ENCODE results near the gene ADAMTSL5. TPM values are rescaled to one million over a fixed set of nuclear protein-coding genes. Genes with fewer than 3 reads are reported as not detected.

The ADAMTSL5 gene
- total RNA-seq, 2 donors from 2014 or later: 3.0 to 3.9 TPM

DNA sequence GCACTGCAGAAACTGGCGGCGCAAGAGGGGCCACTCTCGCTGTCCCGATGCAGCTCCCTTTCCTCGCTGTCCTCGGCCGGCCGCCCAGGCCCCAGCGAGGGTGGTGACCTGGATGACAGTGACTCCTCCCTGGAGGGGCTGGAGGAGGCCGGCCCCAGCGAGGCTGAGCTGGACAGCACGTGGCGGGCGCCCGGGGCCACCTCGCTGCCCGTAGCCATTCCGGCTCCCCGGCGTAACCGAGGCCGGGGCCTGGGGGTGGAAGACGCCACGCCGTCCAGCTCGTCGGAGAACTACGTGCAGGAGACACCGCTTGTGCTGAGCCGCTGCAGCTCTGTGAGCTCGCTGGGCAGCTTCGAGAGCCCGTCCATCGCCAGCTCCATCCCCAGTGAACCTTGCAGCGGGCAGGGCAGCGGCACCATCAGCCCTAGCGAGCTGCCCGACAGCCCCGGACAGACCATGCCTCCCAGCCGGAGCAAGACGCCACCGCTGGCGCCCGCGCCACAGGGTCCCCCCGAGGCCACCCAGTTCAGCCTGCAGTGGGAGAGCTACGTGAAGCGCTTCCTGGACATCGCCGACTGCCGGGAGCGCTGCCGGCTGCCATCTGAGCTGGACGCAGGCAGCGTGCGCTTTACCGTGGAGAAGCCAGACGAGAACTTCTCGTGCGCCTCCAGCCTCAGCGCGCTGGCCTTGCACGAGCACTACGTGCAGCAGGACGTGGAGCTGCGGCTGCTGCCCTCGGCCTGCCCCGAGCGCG, 46.2 kb downstream of the ADAMTSL5 start:
- no peak overlapping the region for H3K27ac Mint-ChIP-seq
- no peaks in the 10 kb centered on the region for H3K9me3 Mint-ChIP-seq
- no peaks in the 10 kb centered on the region for H3K4me1 Mint-ChIP-seq
- no peak for ATAC-seq (replicated peaks)
- no peaks in the 10 kb centered on the region for H3K27me3 Mint-ChIP-seq
- H3K36me3 Mint-ChIP-seq (ENCODE audit: low read depth): no peaks in the 10 kb centered on the region
- H3K4me3 Mint-ChIP-seq: no peak overlapping the region

DNA sequence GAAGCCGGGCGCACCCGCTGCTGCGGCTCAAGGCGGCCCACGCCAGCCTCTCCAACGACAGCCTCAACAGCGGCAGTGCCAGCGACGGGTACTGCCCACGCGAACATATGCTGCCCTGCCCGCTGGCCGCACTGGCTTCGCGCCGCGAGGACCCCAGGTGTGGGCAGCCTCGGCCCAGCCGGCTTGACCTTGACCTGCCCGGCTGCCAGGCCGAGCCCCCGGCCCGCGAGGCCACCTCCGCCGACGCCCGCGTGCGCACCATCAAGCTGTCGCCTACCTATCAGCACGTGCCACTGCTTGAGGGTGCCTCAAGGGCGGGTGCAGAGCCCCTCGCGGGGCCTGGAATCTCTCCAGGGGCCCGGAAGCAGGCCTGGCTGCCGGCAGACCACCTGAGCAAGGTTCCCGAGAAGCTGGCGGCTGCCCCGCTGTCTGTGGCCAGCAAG, 46.8 kb downstream of the ADAMTSL5 start:
- no peak overlapping the region for H3K4me3 Mint-ChIP-seq
- H3K27ac Mint-ChIP-seq: no peak overlapping the region
- ATAC-seq (replicated peaks): no peak
- no peaks in the 10 kb centered on the region for H3K27me3 Mint-ChIP-seq
- H3K9me3 Mint-ChIP-seq: no peaks in the 10 kb centered on the region
- H3K36me3 Mint-ChIP-seq (ENCODE audit: low read depth): no peaks in the 10 kb centered on the region
- H3K4me1 Mint-ChIP-seq: no peaks in the 10 kb centered on the region

DNA sequence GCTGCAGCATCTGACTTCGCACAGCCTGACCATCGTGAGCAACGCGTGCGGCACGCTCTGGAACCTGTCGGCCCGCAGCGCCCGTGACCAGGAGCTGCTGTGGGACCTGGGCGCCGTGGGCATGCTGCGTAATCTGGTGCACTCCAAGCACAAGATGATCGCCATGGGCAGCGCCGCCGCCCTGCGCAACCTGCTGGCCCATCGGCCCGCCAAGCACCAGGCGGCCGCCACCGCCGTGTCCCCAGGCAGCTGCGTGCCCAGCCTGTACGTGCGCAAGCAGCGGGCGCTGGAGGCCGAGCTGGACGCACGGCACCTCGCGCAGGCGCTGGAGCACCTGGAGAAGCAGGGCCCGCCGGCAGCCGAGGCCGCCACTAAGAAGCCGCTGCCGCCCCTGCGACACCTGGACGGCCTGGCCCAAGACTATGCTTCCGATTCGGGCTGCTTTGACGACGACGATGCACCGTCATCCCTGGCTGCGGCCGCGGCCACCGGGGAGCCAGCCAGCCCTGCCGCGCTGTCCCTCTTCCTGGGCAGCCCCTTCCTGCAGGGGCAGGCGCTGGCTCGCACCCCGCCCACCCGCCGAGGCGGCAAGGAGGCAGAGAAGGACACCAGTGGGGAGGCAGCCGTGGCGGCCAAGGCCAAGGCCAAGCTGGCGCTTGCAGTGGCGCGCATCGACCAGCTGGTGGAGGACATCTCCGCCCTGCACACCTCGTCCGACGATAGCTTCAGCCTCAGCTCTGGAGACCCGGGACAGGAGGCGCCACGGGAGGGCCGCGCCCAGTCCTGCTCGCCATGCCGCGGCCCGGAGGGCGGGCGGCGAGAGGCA, 47.4 kb downstream of the ADAMTSL5 start:
- H3K27ac Mint-ChIP-seq: no peak overlapping the region
- H3K4me1 Mint-ChIP-seq: no peaks in the 10 kb centered on the region
- H3K9me3 Mint-ChIP-seq: no peaks in the 10 kb centered on the region
- H3K27me3 Mint-ChIP-seq: no peaks in the 10 kb centered on the region
- no peak overlapping the region for H3K4me3 Mint-ChIP-seq
- no peaks in the 10 kb centered on the region for H3K36me3 Mint-ChIP-seq (ENCODE audit: low read depth)
- ATAC-seq (replicated peaks): no peak

DNA sequence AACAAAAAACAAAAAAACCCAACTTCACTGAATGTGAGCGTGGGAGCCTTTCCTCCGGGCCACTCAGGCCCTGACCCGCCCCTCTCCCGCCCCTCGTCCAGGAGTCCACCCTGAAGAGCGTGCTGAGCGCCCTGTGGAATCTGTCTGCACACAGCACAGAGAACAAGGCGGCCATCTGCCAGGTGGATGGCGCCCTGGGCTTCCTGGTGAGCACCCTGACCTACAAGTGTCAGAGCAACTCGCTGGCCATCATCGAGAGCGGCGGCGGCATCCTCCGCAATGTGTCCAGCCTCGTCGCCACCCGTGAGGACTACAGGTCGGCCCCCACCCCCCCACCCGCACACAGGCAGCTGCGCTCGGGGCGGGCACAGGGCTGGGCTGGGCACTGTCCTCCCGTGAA, 51.0 kb downstream of the ADAMTSL5 start:
- Mint-ChIP-seq H3K4me3 (no peak overlapping the region), H3K4me1 (peaks cover 5% of the 10 kb centered on the region)

DNA sequence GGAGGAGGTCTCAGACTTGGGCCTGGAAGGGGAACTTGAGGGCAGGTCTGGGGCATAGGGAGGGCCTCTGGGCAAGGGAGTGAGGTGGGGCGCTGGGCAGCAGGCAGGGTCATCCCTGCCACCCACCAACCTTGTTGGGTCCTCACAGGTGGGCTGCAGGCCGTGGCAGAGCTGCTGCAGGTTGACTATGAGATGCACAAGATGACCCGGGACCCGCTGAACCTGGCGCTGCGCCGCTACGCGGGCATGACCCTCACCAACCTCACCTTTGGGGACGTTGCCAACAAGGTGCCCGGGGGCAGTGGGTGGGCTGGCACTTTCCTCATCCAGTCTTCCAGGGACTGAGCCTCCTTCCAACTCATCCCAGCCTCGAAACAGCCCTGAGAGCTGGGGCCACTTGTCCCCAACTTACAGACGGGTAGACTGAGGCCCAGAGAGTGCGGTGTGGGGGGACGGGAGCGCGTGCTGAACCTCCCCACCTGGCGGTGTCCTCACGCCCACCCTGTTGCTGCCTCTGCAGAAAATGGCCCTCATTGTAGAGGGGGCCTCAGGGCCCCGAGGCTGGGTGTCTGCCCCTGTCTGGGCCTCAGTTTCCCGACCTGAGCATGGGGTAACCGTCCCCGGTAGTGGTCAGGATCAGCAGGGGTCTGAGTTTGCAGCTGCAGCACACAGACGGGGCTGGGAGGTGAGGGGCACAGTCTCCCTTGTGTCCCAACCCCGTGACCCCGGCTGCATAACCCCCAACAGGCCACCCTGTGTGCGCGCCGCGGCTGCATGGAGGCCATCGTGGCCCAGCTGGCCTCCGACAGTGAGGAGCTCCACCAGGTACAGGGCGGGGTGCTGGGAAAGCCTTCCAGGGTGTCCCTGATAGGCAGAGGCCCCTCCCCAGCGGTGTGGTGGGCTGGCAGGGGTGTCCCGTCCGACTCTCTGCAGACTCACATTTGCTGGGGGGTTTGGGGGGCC, 52.5 kb downstream of the ADAMTSL5 start:
- H3K36me3 Mint-ChIP-seq (ENCODE audit: low read depth): peaks cover 5% of the 10 kb centered on the region
- H3K9me3 Mint-ChIP-seq: no peaks in the 10 kb centered on the region
- no peak overlapping the region for H3K4me3 Mint-ChIP-seq
- H3K27me3 Mint-ChIP-seq: peaks cover 6% of the 10 kb centered on the region
- no peak overlapping the region for H3K27ac Mint-ChIP-seq
- ATAC-seq (replicated peaks): no peak
- peaks cover 9% of the 10 kb centered on the region for H3K4me1 Mint-ChIP-seq

More for the DNA sequence above, 51.0 kb downstream of the ADAMTSL5 start:
- Mint-ChIP-seq H3K36me3 (ENCODE audit: low read depth) (peaks cover 5% of the 10 kb centered on the region), H3K27ac (no peak overlapping the region), H3K27me3 (no peaks in the 10 kb centered on the region), H3K9me3 (no peaks in the 10 kb centered on the region)
- no peak for ATAC-seq (replicated peaks)

DNA sequence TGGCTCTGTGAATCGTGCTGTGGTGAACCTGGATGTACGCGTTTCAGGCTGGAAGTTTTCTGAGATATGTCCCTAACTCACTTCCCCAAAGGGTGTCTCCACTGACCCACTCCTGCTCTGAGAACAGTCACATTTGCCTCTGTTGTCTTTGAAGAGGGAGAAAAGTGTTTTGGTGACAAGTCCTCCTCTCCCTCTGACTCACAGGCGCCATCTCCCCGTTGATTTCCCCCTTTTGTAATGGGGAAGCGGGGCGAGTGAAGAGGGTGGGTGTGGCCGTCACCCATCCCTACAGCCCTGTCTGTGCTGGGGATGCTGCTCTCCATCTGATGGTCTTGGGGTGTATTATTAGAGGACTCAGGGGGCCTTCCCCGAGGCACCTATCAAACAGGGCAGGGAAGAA, 53.3 kb downstream of the ADAMTSL5 start:
- peaks cover 6% of the 10 kb centered on the region for H3K27me3 Mint-ChIP-seq

DNA sequence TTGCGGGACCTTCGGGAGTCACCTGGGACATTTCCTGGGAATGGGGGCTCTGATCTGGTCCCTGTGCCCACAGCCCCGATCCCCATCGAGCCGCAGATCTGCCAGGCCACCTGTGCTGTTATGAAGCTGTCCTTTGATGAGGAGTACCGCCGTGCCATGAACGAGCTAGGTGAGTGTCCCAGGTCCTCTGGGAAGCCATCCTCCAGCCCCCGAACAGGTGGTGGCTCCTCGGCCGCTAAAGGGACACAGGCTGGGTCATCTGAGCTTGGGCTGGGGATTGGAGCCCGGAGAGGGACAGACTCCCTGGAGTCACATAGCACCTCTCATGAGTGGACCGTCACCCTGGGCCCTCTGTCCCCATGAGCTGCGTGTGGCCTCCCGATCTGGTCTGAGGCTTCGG, 54.9 kb downstream of the ADAMTSL5 start:
- Mint-ChIP-seq H3K36me3 (ENCODE audit: low read depth) (peaks cover 5% of the 10 kb centered on the region), H3K4me1 (peaks cover 9% of the 10 kb centered on the region), H3K27me3 (peaks cover 12% of the 10 kb centered on the region), H3K27ac (no peak overlapping the region), H3K4me3 (no peak overlapping the region), H3K9me3 (no peaks in the 10 kb centered on the region)
- ATAC-seq (replicated peaks): no peak

More for the DNA sequence above, 53.3 kb downstream of the ADAMTSL5 start:
- ATAC-seq (replicated peaks): no peak
- H3K4me1 Mint-ChIP-seq: peaks cover 9% of the 10 kb centered on the region
- H3K4me3 Mint-ChIP-seq: no peak overlapping the region
- H3K36me3 Mint-ChIP-seq (ENCODE audit: low read depth): peaks cover 5% of the 10 kb centered on the region
- H3K27ac Mint-ChIP-seq: no peak overlapping the region
- no peaks in the 10 kb centered on the region for H3K9me3 Mint-ChIP-seq

DNA sequence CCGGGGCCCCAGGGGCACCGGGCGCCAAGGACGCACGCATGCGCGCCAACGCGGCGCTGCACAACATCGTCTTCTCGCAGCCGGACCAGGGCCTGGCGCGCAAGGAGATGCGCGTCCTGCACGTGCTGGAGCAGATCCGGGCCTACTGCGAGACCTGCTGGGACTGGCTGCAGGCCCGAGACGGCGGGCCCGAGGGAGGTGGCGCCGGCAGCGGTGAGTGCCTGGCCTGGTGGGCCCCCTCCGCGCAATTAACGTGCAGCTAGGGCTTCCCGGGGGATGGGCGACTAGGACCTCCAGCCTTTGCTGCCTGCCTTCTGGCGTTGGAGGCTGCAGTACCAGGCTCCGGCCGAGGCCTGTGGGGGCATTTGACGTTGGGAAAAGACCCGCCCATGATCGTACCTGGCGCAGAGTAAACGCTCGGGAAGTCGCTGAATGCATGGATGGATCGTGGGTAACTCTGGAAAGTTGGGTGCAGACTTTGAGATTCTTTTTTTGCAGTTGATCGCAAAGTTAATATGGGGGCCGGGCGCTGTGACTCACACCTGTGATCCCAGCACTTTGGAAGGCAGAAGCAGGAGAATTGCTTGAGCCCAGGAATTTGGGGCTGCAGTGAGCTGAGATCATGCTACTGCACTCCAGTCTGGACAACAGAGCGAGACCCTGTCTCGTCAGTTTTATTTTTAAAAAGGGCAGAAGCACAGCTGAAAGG, 55.6 kb downstream of the ADAMTSL5 start:
- ATAC-seq (replicated peaks): no peak
- Mint-ChIP-seq H3K4me1 (peaks cover 9% of the 10 kb centered on the region), H3K36me3 (ENCODE audit: low read depth) (peaks cover 5% of the 10 kb centered on the region), H3K9me3 (no peaks in the 10 kb centered on the region), H3K27me3 (peaks cover 12% of the 10 kb centered on the region), H3K27ac (no peak overlapping the region), H3K4me3 (no peak overlapping the region)

DNA sequence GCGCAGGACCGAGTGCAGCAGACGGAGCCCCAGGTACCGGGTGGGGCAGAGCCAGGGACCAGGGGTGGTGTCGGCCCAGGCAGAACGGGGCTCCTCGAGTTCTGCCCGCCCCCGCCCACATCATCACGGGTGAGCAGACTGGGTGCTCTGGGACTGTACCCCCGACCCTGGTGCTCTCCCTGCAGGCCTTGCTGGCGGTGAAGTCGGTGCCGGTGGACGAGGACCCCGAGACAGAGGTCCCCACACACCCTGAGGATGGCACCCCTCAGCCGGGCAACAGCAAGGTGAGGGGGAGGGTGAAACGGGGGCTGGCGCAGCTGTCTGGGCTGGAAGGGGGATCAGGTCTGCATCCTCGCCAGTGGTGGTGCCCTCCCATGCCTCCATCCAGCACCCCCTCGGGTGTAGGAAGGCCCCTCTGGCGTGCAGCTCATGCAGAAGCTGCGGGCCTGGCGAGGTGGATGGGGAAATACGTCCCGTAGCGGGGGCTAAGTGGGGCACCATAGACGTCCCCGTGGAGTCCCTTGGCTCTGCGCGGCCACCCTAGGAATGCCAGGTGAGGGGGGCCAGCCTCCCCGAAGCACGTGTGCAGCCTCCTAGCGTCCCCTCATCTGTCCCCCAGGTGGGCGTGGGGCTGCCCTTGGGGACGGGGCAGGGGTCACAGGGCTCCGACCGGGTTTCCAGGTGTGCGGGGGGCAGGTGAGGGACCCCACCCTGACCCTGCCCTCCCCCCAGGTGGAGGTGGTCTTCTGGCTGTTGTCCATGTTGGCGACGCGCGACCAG, 56.5 kb downstream of the ADAMTSL5 start:
- H3K27ac Mint-ChIP-seq: no peak overlapping the region
- peaks cover 9% of the 10 kb centered on the region for H3K4me1 Mint-ChIP-seq
- H3K36me3 Mint-ChIP-seq (ENCODE audit: low read depth): peaks cover 5% of the 10 kb centered on the region
- ATAC-seq (replicated peaks): no peak
- H3K27me3 Mint-ChIP-seq: peaks cover 12% of the 10 kb centered on the region
- no peaks in the 10 kb centered on the region for H3K9me3 Mint-ChIP-seq
- H3K4me3 Mint-ChIP-seq: no peak overlapping the region

DNA sequence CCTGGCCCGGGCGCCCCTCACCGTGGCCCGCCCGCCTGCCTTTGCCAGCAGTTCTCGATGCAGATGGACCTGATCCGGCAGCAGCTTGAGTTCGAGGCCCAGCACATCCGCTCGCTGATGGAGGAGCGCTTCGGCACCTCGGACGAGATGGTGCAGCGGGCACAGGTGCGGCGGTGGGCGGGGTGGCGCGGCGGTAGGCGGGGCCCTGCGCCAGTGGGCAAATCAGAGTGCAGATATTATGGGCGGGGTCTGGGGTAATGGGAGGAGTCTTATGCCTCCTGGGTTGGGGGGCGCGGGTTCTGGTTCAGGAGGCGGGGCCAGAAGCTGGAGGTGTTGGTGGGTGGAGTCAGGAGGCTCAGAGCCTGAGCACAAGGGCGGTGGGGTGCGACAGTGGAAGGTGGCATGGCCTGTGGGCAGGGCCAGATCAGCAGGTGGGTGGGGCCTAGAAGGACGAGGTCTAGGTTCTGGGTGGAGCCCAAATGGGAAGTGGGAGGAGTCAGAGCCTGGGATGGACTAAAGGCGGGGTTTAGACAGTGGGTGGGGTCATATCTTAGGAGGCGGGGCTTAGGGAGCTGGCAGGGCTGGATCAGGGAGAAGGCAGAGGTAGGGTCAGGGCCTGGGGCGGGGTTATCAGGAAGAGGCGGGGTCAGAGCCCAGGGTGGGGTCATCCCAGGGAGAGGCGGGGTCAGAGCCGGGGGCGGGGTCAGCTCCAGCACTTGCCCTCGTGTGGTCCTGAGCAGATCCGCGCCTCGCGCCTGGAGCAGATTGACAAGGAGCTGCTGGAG, 57.3 kb downstream of the ADAMTSL5 start:
- Mint-ChIP-seq H3K4me3 (peak overlapping the region; percentile 23), H3K27ac (no peak overlapping the region), H3K27me3 (peaks cover 18% of the 10 kb centered on the region), H3K9me3 (no peaks in the 10 kb centered on the region), H3K4me1 (peaks cover 9% of the 10 kb centered on the region), H3K36me3 (ENCODE audit: low read depth) (peaks cover 8% of the 10 kb centered on the region)
- ATAC-seq (replicated peaks): peak; percentile 65
